HG02588 (cell line): Measurements from ENCODE around the gene TMEM229B.

Experiments used
- ATAC-seq: cut with Tn5 transposase; IDR thresholded peaks from one replicate; pipeline ENCODE4 v1.9.1; 2021; ENCODE audit warnings: mild to moderate bottlenecking, moderate library complexity; ENCODE audit not compliant: unreplicated experiment

Gene TMEM229B

GRCh38 chr14:67425608-67426007, 62.9 kb downstream of the TMEM229B start:
- no peak for ATAC-seq

GRCh38 chr14:67424539-67424938, 64.0 kb downstream of the TMEM229B start:
- ATAC-seq = no peak

- no peak for ATAC-seq
Measured at GRCh38 chr14:67423424-67423823, 65.1 kb downstream of the TMEM229B start.

GRCh38 chr14:67421356-67422224, 66.9 kb downstream of the TMEM229B start:
- ATAC-seq = no peak
